HL-60 (cell line): ENCODE data around the gene ADGRF5.

Experiments used
- CTCF ChIP-seq: IDR thresholded peaks from one replicate; pipeline ENCODE4 v1.5.1; 2011; ENCODE audit warnings: low read length, control low read depth, inconsistent platforms; ENCODE audit not compliant: insufficient read depth
- POLR2AphosphoS5 ChIP-seq: IDR thresholded peaks from 2 replicates; pipeline ENCODE4 v1.6.1; 2012; ENCODE audit warnings: low read depth
- REST ChIP-seq: IDR thresholded peaks from 2 replicates; pipeline ENCODE4 v1.6.1; 2012; ENCODE audit warnings: low read depth; ENCODE audit not compliant: insufficient replicate concordance

- TF ChIP-seq CTCF: no peak
- TF ChIP-seq REST: no peak
- TF ChIP-seq POLR2AphosphoS5: no peak
Observed at GRCh38 chr6:46953921-46954320, 32.2 kb upstream of the ADGRF5 start.
